Fibroblast of peridontal ligament (primary cell): ENCODE measurements around the gene SLC6A8.
"Not testable (repeated sequence)": the region's sequence is repeated elsewhere in the genome, so short reads cannot be mapped to it uniquely, and the experiment has no call there.

Source experiments
- DNase-seq: peaks from one replicate; pipeline ENCODE4 v3.0.0-alpha.2; 2010; ENCODE audit errors: extremely low read depth

The SLC6A8 gene

DNA sequence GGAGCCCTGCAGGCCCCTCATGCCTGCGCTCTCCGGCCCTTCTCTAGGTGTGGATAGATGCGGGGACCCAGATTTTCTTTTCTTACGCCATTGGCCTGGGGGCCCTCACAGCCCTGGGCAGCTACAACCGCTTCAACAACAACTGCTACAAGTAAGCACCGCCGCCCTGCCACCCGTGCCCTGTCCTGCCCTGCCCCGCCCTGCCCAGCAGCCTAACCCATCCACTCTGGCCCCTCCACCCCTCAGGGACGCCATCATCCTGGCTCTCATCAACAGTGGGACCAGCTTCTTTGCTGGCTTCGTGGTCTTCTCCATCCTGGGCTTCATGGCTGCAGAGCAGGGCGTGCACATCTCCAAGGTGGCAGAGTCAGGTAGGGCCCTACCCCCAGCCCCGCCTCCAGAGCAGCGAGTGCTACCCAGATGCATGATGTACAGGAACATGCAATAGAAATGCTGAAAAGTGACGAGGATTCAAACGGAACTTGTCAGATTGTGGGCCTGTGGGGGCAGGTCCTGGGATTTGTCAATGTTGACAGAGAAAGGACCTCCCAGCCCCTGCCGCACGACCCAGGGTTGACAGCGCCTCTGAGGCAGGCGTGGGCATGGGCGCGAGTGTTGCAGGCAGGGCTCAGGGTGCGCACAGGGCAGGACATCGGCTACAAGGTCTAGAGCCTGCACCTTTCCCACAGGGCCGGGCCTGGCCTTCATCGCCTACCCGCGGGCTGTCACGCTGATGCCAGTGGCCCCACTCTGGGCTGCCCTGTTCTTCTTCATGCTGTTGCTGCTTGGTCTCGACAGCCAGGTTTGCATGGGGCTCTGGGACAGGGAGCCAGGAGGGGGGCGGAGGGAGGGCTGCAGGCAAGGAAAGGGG lies 5.7 kb downstream of the SLC6A8 start:
- no peak for DNase-seq

DNA sequence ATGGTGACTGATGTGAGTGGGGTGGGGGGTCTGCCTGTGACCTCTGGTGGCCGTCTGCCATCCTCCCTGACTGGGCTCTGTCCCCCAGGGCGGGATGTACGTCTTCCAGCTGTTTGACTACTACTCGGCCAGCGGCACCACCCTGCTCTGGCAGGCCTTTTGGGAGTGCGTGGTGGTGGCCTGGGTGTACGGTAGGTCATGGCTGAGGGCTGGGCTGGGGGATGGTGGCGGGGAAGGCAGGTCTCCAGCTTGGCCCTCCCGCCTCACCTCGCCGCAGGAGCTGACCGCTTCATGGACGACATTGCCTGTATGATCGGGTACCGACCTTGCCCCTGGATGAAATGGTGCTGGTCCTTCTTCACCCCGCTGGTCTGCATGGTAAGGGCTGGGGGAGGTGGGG lies 6.5 kb downstream of the SLC6A8 start:
- DNase-seq = not testable (repeated sequence)

DNA sequence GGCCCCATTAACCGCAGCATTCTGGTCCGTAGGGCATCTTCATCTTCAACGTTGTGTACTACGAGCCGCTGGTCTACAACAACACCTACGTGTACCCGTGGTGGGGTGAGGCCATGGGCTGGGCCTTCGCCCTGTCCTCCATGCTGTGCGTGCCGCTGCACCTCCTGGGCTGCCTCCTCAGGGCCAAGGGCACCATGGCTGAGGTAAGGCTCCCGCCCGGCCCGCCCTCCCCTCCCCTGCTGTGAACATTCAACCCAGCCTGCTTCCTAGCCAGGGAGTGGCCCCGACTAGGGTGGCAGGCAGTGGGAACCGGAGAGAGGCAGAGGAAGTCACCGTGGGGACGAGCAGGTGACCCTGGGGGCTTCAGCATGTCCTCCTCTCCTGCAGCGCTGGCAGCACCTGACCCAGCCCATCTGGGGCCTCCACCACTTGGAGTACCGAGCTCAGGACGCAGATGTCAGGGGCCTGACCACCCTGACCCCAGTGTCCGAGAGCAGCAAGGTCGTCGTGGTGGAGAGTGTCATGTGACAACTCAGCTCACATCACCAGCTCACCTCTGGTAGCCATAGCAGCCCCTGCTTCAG lies 7.1 kb downstream of the SLC6A8 start:
- no peak for DNase-seq

DNA sequence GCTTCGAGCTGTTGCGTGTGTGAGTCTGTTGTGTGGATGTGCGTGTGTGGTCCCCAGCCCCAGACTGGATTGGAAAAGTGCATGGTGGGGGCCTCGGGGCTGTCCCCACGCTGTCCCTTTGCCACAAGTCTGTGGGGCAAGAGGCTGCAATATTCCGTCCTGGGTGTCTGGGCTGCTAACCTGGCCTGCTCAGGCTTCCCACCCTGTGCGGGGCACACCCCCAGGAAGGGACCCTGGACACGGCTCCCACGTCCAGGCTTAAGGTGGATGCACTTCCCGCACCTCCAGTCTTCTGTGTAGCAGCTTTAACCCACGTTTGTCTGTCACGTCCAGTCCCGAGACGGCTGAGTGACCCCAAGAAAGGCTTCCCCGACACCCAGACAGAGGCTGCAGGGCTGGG lies 8.4 kb downstream of the SLC6A8 start:
- no peak for DNase-seq

DNA sequence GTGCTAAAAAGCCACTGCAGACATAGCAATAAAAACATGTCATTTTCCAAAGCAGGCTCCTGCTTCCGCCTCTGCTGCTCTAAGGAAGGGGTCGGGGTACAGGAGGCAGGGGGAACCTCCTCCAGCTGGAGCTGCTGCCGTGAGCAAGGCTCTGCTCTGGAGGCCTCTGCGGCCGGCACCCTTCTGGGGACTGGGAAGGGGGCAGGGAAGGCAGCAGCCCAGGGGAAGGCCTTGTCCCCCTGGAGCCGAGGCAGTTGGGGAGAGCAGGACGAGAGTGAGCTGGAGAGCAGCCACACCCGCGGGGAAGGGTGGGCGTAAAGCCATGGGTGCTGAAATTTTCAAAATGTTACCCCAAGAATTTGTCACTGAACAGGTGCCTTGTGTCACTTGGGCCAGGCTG lies 8.8 kb downstream of the SLC6A8 start:
- not testable (repeated sequence) for DNase-seq

DNA sequence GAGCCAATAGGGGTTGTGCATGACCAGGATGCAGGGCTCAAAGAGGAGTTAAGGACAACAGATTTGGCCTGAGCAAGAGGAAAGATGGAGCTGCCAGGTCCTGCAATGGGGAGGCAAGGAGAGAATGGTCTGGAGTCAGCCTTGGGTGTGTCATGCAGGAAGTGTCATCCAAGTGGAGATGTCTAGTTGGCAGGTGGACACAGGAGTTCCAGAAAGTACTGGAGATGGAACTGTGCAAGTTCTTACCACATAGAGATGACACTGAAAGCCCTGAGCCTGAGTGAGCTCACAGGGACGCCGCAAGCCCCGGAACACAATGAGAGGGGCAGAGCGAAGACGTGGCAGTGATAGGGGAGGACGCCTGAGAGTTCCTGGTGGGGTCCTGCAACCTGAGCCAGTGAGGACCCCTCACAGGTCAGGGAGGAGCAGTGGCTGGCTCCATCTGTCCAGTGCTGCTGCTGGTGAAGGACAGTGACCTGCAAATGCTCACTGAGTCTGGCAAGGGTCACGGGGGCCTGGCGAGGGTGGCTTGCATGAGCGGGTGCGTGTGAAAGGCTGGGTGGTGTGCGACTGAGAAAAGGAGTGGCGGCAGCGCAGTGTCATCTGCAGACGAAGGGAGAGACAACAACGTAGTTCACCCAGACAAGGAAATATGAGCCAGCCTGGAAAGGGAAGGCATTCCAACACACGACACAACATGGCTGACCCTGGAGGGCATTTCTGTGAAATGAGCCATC lies 9.4 kb downstream of the SLC6A8 start:
- DNase-seq = not testable (repeated sequence)

DNA sequence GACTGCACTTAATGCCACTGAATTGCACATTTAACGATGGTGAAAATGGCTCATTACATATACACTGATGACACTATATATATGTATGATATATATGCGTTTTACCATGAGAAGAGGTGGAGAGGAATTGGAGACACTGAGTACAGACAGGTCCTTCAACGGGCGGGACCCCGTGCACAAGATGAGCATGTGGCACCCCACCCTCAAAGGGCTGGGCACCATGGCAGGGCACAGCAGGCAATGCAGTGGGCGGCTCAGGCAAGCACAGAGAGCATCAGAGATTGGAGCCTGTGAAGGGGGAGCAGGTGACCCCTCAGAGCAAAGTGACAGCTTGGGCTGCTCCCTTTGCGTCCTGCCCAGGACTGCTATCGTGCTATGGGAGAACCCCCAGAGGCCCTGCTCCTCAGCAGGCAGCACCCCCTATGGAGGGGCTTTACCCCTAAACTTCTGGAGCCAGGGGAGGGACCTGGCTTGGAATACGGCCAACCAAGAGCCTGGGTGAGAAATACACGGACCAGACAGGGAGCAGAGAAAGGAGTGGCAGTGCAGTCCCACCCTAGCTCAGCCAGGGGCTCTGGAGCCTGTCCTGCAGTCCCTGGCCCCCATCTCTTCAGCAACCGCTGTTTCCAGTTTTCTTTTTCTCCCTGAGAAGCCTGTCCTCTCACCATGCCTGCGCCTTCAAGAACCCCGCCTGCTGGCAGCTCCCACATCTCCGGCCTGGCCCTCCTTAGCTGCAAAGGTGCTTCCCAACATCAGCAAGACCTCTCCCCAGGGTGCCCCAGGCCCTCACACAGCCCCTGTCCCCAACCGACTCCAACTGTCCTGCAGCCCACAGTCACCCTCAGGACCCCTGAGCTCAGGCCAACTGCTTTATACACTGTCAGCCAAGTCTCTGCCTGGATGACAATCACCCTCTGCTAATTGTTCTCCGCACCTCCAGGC lies 10.5 kb downstream of the SLC6A8 start:
- no peak for DNase-seq

DNA sequence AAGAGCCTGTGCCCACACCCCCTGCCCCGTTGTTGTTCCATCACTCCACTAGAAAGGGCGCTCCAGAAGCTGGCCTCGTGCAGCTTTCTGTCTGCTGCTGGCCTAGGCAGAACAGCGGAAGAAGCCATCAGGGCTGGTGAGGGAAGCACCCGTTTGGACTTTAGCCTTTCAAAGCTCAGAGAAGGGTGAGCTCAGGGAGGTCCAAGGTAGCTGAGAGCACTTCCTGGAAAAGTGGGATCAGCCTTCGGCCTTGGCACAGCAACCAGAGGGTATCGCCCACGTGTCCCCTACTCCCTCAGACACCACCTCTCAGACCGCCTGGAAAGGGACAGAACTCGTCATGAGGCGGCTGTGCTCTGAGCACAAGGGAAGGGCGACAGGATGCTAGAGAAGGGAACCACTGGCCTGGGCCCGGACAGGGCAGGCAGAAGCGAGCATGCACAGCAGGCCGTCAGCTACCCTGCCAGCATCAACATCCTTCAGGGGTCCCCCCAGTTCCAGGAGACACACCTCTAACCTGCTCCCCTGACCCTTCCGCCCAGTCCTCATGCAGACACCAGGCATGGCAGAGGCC lies 11.6 kb downstream of the SLC6A8 start:
- not testable (repeated sequence) for DNase-seq

DNA sequence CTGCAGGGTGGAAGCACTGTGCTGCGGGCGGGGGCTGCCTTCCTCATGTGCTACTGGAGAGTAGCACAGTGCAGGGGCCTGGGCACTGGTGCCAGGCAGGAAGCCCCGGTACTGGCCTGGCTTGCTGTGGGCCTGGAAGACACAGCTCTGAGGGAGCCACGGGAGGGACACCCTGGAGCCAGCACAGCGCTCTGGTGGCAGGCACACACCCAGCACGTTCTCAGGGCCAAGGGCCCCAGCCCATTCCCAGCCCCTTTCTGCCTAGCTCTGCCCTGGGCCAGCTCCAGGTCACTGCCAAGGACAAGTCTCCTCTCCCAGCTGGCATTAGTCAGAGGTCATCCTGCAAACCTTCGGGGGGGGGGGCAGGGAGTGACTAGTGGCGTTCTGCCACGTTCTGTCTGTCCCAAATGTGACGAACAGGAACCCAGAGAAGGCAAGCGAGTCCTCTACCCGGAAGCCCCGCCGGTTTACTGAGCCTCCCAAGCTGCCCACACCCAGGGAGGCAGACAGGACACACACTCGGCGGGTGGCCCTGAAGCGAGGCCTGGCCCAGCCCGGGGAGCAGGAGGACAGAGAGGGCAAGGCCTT lies 12.2 kb downstream of the SLC6A8 start:
- not testable (repeated sequence) for DNase-seq

DNA sequence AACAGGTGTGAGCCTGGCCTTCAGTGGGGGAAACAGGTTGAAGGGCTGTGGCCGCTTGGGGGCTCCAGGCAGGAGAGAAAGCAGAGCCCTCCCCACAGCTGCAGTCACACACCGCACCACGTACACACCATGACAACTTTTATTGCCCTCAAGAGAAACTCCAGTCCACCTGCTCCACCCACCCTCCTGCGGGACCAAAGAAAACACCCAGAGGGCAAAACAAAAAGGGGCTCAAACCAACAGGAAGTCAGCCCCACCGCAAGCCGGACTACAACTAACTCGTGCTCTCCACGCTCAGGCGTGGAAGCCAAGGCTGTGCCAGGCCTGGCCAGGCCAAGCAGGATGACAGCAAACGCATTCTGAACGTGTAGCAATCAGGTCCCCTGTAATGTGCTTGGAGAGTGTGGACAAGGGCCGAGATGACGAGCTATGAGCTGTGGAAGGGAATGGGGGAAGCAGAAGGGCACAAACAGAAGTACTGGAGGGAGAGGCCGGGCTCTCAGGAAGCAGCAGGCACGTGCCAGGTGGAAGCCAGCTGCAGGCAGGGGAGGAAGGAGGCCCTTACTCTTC lies 12.7 kb downstream of the SLC6A8 start:
- DNase-seq = no peak

DNA sequence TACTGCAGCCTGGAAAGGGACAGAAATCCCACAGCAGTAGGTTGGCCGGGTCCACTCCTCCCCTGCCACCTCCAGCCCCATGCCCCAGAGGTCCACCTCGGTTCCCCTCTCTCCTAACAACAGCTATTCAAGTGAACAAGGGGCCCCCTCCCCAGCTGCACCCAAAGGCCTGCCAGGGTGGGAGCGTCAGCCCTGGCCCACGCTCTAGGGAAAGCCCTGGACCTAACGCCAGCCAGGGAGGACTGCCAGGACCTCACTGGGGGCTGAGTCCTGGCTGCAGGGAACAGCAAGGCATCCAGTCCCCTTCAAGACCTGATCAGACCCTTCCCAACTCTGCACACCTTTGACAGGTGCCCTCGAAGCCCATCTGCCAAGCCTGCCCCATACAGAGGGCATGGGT lies 13.2 kb downstream of the SLC6A8 start:
- no peak for DNase-seq

DNA sequence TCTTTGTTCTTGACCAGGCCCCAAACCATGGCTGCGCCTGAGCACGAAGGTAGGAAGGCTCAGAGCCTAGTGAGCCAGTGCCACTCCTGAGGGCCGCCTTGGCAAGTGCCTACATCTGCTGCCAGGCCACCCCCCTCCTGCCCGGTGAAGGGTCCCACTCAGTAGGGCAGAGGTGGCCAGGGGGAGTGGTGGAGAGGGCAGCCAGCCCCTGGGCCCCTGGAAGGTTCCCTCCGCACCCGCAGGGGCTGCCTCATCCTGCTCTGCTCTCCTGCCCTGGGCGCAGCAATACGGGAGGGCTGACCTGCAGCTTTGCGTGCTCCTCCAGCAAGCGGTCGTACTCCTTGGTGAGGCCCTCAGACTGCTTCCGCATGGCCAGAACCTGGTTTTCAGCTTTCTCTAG lies 14.0 kb downstream of the SLC6A8 start:
- no peak for DNase-seq

DNA sequence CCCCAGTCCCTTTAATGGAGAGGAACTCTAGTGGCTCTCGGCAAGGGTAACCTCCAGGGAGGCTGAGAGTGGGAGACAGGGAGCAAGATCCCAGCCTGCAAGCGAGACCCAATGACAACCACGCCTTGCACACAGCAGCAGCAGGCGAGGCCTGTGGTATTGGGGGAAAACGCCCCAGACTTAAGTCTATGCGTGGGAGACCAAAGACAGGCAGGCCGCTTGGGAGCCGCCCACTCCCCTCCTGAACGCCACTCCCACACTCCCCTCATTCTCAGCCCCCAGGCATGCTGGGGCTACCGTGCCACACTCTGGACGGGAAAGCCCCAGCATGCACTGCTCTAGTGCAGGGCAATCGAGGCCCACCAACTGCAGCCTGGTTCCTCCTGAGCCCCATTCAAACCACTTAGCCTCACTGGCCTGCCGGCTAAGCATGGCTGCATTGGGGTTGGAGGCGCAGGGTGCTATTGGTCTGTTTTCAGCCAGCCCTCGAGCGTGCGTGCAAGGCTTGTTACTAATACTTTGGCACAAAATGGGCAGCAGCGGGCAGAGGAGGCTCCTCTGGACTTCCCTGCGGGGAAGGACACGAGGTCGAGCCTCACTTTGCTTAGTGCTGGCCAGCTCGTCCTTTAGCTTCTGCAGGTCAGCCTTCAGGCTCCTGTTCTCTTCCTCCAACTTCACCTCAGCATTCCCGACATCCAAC lies 14.8 kb downstream of the SLC6A8 start:
- no peak for DNase-seq

DNA sequence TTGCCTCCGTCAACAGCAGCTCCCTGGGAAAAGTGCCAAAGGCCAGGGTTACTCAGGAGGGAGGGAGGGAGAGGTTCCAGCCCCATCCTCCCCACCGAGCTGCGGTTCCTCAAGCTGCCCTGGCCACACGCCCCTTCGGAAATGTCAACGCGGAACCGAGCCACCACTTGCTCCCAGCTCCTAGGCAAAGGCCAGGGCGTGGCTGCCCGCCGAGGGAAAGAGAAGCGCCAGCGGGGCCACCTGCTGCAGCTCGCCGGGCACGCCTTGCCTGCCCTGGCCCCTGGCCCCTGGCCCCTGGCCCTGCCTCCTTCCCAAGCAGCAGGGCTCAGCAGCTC lies 15.3 kb downstream of the SLC6A8 start:
- no peak for DNase-seq

DNA sequence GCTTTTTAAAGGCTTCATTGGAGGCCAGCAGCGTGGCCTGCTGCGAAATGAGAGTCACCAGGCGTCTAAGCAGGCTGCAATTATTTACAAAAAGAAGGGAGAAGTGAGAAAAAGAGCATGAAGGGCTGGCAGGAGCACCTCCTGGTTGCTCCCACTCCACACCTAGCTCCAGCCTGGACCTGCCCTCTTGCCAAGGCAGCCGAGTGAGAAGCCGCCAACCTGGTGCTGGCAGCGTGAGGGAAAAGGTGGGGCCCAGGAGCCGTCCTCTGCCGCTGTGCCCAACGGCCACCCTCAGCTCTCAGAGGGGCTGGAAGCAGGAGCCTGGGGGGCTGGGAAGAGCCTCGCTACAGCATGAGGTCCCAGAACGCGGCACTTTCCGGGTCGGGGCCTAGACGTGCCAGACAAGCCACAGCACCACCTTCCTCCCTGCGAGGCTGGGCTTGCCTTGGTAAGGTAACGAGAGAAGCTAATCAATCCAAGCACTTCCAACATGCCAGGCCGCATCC lies 16.3 kb downstream of the SLC6A8 start:
- DNase-seq = no peak

DNA sequence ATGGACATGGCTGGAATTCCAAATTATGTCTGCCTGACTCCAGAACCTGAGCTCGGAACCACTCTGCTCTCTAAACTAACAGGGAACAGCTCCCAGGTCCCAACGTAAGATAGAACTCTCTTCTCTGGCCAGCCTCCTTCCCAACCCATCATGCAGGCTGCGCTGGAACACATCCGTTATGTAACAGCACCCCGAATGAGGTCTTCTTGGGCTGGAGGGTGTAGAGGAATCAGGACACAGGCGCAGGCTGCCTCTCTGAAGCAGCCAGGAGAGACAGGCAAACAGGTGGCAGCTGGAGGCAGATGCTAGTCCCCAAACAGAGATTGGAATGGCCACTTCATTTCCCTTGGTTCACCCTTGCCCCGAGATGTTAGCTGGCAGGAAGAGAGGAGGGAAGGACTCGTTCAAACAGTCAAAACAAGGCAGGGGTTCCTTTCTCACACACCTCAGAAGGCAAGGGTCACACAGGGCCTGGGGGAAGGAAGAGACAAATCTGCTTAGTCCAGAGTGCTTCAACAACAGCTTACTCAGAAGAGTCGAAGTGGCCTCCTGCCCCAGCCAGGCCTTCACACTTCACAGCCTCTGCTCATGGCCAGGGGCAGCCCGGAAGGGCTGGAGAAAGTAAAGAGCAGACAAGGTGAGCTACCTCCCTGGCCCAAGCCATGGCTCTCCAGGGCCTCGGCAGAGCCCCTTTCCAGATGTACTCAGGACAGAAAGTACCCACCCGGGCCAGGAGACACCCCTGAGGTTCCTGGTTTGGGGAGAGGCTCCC lies 17.1 kb downstream of the SLC6A8 start:
- DNase-seq = not testable (repeated sequence)

DNA sequence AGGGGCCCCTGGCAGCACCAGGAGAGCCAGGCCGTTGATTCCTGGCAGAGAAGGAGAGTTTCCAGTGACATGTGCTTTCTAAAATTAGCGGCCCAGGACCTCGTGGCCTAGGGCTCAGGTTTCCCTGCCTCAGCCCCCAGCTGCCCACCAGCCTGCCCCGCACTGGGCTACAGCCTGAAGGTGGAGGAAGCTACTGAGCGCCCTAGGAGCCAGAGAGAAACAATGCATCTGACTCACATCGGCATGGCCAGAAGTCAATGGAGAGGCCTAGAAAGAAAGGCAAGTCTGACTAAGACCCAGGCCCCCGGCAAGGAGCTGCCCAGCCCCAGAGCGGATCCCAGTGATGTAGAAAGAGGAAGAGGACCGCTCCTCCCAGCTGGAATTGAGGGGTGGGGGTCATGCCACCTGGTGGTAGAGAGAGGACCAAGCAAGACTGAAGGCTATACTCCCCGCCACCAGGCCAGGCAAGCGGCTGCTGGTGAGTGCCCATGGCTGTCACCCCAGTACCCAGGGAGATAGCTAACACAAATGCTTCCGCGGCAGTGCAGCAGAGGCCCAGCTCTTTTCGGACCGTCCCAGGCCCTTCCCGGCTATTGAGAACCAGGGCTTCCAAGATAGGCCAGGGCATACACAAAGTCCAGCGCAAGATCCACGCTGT lies 17.8 kb downstream of the SLC6A8 start:
- not testable (repeated sequence) for DNase-seq

DNA sequence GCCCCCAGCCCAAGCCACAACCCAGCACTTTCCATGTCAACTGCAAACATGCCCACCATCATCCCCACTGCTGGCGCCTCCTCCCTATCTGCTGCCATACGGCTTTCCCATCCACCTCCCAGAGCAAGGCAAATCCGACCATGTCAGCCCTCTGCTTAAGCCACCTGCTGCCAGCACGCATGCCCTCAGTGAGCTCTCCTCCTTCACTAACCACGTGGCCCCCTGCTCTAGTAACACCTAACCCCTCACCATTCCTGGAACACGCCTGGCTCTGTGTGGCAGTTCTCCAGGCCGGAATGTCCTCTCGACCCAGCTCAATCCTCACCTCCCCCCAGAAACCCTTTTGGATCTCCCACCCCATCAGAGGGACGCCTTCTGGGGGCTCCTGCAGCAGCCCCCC lies 19.1 kb downstream of the SLC6A8 start:
- no peak for DNase-seq

DNA sequence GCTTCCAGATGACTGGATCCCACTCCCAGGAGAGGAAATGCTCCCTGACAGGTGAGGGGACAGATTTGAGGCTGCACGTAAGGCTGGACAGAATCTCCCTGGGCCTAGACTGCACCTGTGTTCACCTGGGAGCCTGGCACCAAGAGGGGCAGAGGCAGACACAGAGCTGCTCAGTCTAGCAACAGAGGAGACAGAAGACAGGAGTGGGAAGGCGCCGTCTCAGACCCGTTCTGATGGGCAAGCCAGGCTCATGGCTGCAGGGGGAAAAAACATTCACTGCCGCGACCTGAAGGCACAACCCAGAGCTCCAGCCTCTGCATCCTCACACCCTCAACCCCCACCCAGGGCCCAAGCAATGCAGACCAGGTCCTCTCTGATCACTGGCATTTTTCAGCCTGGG lies 19.7 kb downstream of the SLC6A8 start:
- no peak for DNase-seq
